Stimulated activated CD4-positive, alpha-beta T cell treated with anti-CD3 and anti-CD28 coated beads, Interleukin-2, amount 100 ng/mL, for 48 hours (primary cell): ENCODE measurements around the gene PAQR8.
"Not testable (repeated sequence)": the region's sequence is repeated elsewhere in the genome, so short reads cannot be mapped to it uniquely, and the experiment has no call there.

Source experiments
- DNase-seq, 2 donors: peaks; one replicate each; pipeline ENCODE4 v3.0.0-alpha.2; 2020

PAQR8 gene

GRCh38 chr6:52377538-52378221 is 15.7 kb downstream of the PAQR8 start:
- DNase-seq = no peak

GRCh38 chr6:52381249-52381648 is 19.3 kb downstream of the PAQR8 start:
- DNase-seq = no peak

GRCh38 chr6:52384145-52384766 is 22.3 kb downstream of the PAQR8 start:
- DNase-seq = no peak

GRCh38 chr6:52385074-52385473 is 23.1 kb downstream of the PAQR8 start:
- no peak for DNase-seq

- not testable (repeated sequence) for DNase-seq
Observed at GRCh38 chr6:52388119-52388518, 26.2 kb downstream of the PAQR8 start.

- DNase-seq = no peak
Observed at GRCh38 chr6:52388790-52389189, 26.8 kb downstream of the PAQR8 start.

GRCh38 chr6:52389264-52389625 is 27.3 kb downstream of the PAQR8 start:
- no peak for DNase-seq

GRCh38 chr6:52389626-52390360 is 27.8 kb downstream of the PAQR8 start:
- DNase-seq = no peak

GRCh38 chr6:52390361-52390727 is 28.4 kb downstream of the PAQR8 start:
- DNase-seq = no peak

GRCh38 chr6:52391599-52391998 is 29.6 kb downstream of the PAQR8 start:
- DNase-seq = no peak

- no peak for DNase-seq
Observed at GRCh38 chr6:52392944-52393343, 31.0 kb downstream of the PAQR8 start.

- no peak for DNase-seq
Observed at GRCh38 chr6:52393780-52394179, 31.8 kb downstream of the PAQR8 start.

GRCh38 chr6:52394251-52394666 is 32.3 kb downstream of the PAQR8 start:
- no peak for DNase-seq

GRCh38 chr6:52395969-52396368 is 34.0 kb downstream of the PAQR8 start:
- DNase-seq = no peak

GRCh38 chr6:52399511-52400312 is 37.8 kb downstream of the PAQR8 start:
- no peak for DNase-seq

- DNase-seq = no peak
Observed at GRCh38 chr6:52400313-52401041, 38.5 kb downstream of the PAQR8 start.

- DNase-seq = no peak
Observed at GRCh38 chr6:52403086-52403485, 41.1 kb downstream of the PAQR8 start.

GRCh38 chr6:52403627-52404026 is 41.7 kb downstream of the PAQR8 start:
- DNase-seq = no peak

GRCh38 chr6:52405243-52405642 is 43.3 kb downstream of the PAQR8 start:
- no peak for DNase-seq

- no peak for DNase-seq
Observed at GRCh38 chr6:52407467-52407866, 45.5 kb downstream of the PAQR8 start.

- DNase-seq = no peak
Observed at GRCh38 chr6:52409499-52409898, 47.5 kb downstream of the PAQR8 start.

GRCh38 chr6:52410979-52411378 is 49.0 kb downstream of the PAQR8 start:
- DNase-seq = no peak

GRCh38 chr6:52411911-52412310 is 50.0 kb downstream of the PAQR8 start:
- no peak for DNase-seq
